ENCODE results near the gene EGF.

Gene EGF

GRCh38 chr4:109982521-109982920 lies 69.8 kb downstream of the EGF start:
- intact Hi-C loops (cut with DNase I): no loop called here
- DNase-seq: no peak

DNA sequence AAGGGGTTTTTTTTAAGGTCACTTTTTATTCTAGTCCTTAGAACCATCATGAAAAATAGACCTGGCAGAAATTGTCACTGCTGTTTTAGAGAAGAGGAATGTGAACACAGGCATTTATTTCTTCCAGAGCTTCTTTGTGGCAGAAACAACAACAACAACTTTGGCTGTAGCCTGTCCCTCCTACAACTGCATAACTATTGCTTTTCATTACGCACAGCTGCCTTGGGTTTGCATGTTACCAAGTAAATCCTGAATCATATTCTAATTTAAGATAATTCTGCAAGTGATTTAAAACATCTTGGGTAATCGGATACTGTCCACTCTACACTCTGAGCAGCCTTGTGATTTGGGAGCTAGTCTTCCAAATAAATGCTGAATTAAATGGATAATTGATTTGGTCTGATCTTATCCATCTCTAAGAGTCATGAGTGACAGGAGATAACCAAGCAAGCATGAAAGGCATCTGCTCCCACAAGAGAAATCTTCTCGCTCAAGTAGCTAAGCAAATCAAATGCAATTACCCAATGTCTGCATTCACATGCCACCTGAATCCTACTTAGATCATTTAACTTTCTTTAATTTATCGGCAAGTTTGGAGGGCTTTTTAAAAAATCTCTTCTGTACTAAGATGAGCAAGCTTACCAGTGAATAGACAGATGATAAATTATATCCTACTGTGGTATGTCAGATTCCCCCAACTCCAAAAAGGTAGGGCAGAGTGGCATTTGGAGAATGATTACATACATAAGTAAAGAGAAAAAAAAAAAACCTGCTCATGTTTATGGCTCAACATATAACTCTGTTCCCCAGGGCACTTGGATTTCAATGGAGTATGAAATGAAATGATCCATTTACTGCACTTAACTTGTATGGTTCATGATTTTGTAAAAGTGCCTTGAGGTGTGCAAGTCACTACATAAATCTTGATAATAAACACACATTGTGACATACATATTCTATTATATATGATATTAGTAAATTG lies 73.6 kb downstream of the EGF start:
- intact Hi-C loops (cut with DNase I): no loop called here
- no peak for DNase-seq

DNA sequence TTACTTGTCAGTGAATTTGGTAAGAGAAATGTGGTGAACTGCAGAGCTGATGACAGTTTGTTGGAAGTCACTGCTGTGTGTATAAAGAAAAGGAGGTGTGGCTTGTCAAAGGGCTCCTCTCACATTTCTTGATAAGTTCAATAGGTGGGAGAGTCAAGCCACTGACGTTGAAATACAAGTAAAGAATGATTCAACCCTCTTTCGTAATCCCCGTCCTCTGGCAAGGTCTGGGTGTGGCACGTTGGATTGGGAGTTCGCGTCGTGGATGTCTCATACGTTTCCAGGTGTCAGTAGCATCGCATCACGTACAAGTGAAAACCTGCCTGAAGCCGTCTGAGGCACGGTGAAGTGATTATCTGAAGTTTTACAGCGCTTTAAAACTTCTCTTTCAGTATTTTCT lies 76.4 kb downstream of the EGF start:
- intact Hi-C loops (cut with DNase I): no loop called here
- DNase-seq: peak in 29 of 42 donors; percentile 10 to 71 (median 36)

- intact Hi-C loops (cut with DNase I): no loop called here
Measured at GRCh38 chr4:109989618-109990017, 76.9 kb downstream of the EGF start.

GRCh38 chr4:109990261-109991257 lies 77.9 kb downstream of the EGF start:
- no peak for DNase-seq

More at GRCh38 chr4:109989618-109990017, 76.9 kb downstream of the EGF start:
- DNase-seq: no peak

GRCh38 chr4:109993116-109993515 lies 80.4 kb downstream of the EGF start:
- DNase-seq: no peak
- intact Hi-C loops (cut with DNase I): no loop called here

More at GRCh38 chr4:109990261-109991257, 77.9 kb downstream of the EGF start:
- intact Hi-C loops (cut with DNase I): no loop called here

DNA sequence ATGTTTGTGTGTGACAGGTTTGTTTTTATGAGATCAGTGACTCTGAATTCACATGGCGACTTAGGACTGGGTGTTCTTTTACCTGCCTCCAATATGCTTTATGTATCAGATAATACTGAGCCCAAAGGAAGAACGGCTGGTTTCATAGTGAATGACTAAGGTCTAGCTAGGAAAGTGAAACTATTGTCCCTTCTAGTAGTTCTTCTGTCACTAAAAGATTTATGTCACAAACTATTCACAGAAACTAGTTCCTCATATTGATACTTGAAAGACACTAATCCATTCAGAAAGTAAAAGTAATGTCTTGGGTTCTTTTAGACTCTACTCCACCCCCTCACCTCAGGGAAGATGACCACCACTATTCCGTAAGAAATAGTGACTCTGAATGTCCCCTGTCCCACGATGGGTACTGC lies 81.7 kb downstream of the EGF start:
- DNase-seq: no peak
- intact Hi-C loops (cut with DNase I): no loop called here

GRCh38 chr4:109996526-109996925 lies 83.8 kb downstream of the EGF start:
- intact Hi-C loops (cut with DNase I): no loop called here
- DNase-seq: peak in 6 of 42 donors; percentile 11 to 40 (median 26)

GRCh38 chr4:109998867-109999584 lies 86.3 kb downstream of the EGF start:
- intact Hi-C loops (cut with DNase I): no loop called here
- peak in 9 of 42 donors; percentile 8 to 69 (median 32) for DNase-seq

- no peak for DNase-seq
- intact Hi-C loops (cut with DNase I): no loop called here
Measured at GRCh38 chr4:109999585-109999912, 86.9 kb downstream of the EGF start.

GRCh38 chr4:110002326-110002725 lies 89.6 kb downstream of the EGF start:
- intact Hi-C loops (cut with DNase I): no loop called here
- no peak for DNase-seq

DNA sequence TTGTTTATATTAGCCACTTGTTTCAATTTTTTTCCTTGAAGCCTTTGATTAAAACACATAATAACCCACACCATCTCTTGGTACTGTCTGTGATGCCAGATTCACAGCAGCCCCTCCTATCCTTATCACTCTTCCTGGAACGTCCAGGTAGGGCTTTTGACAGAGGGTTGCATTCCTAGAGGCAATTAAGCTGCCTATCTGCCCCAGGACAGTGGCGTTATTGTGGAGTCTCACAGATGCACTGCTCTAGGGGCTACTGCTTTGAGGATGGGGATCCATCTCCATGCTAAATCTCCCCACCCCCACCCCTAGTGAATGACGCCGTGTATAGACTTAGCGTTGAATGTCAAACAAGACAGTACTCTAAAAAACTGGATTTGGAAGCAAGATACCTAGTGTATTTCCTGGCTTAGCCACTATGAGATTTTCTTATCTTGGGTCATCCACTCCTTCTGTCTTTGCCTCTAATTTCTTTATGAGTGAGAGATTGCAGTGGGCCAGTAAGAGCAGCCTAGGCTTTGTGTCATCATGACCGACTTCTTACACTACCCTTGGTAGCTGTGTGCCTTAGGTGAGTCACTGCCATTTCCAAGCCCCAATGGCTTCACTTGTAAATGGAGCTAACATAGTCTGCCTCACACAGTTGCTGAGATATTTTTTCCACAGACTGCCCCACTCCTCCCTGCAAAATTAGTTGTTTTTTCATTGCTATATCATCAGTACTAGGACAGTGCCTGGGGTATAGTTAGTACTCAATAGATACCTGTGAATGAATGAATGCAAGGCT lies 90.9 kb downstream of the EGF start:
- DNase-seq: no peak
- intact Hi-C loops (cut with DNase I): no loop called here

DNA sequence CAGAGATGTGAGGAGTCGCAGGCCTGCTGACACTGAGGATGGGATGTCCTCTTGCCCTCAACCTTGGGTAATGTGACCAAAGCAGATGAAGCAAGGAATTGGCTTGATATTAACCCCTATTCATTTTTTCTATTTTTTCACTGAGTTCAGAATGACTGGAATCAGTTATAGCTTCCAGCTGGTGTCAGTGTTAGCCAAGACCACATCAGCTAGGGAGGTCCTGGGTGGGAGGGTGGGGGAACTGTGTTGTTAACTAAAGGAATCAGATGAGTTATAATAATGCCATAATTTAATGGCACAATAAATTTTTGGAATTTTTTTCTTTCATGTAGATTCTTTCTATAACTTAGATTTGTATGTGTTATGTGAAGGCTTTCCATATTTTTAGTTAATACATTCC lies 91.9 kb downstream of the EGF start:
- DNase-seq: no peak
- intact Hi-C loops (cut with DNase I): no loop called here

DNA sequence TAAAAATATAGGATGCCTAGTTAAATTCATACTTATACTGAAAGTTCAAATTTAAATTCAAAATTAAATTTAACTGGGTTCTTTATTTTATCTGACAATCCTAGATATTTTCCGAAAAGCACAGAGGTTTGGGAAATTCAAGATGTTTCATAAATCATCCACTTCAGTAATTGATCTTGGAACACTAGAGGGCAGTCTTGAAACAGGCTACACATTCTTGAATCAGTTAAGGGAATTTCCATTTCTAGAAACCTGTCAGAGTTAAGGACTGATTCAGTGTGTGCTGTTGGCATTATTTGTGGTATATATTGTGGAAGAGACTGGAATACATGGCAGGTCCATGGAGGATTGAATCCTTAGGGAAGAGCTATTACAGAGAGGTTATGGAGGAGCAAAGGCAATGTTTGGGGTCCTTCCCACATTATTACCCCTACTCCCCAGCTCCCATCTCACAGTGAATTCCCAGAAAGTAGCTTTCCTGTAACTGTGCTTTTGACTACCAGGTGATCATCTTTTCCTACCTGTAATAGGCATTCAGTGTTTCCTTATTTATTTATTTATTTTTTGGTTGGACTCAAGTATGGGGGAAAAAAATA lies 92.9 kb downstream of the EGF start:
- intact Hi-C loops (cut with DNase I): loop anchor here (5.0 kb wide), 1 partner anchor 507 kb away; no protein-coding TSS in a partner anchor

GRCh38 chr4:110007217-110007616 lies 94.5 kb downstream of the EGF start:
- intact Hi-C loops (cut with DNase I): loop anchor here (5.0 kb wide), 1 partner anchor 505 kb away; no protein-coding TSS in a partner anchor

More for the DNA sequence above, 92.9 kb downstream of the EGF start:
- DNase-seq: peak in 5 of 42 donors; percentile 16 to 64 (median 28)

DNA sequence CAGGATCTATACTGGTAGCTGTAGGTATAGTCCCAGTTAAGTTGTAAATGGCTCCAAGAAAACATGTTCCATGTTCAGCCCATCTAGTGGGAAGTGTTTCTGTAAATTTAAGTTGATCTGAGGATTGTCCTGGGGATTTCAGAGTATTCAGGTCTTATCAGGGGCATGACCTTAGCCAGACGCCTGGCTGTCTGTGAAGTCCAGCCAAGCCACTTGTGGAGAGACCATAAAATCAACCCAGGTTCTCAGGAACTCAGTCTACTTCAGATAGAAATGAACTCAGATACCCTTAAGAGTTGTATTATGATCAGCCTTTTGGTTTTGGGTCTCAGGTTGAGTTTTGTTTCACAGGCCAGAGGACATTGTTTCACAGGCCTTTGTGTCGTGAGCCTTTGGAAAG lies 95.9 kb downstream of the EGF start:
- intact Hi-C loops (cut with DNase I): loop anchor here (5.0 kb wide), 1 partner anchor 504 kb away; no protein-coding TSS in a partner anchor
- no peak for DNase-seq

More at GRCh38 chr4:110007217-110007616, 94.5 kb downstream of the EGF start:
- no peak for DNase-seq

- intact Hi-C loops (cut with DNase I): loop anchor here (5.0 kb wide), 1 partner anchor 503 kb away; no protein-coding TSS in a partner anchor
Measured at GRCh38 chr4:110009550-110009949, 96.9 kb downstream of the EGF start.

More at GRCh38 chr4:110009550-110009949, 96.9 kb downstream of the EGF start:
- no peak for DNase-seq
